ENCODE data around the gene SCD5. TPM values are rescaled to one million over a fixed set of nuclear protein-coding genes. Genes with fewer than 3 reads are reported as not detected.

The SCD5 gene
- polyA plus RNA-seq, 1 donor from 2014 or later, result not detected

DNA sequence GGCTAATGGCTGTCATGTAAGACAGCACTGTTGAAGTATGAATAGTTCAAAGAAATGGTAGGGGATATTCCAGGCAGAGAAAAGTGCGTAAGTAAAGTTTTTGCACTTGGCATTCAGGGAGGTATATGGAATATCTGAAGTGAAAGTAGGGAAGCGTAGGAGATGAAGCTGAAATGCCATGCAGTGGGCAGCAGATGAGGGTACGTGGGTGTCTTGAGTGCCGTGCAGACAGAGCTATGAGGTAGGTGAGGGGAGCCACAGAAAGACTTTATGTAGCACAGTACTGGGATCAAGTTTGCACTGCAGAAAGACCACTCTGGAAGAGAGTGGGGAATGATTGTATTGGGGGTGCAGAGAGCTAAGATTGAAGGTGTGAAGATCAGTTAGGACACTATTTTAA is 5.2 kb upstream of the SCD5 start:
- H3K27me3 Mint-ChIP-seq, result peaks cover 19% of the 10 kb centered on the region
- peaks cover 0 to 1% (median under 1%) of the 10 kb centered on the region in 3 donors for H3K9me3 Mint-ChIP-seq
- peaks cover 4 to 14% (median 9%) of the 10 kb centered on the region in 3 donors for H3K4me1 Mint-ChIP-seq
- H3K4me3 Mint-ChIP-seq, result no peak overlapping the region
- H3K27ac Mint-ChIP-seq, result no peak overlapping the region
- H3K36me3 Mint-ChIP-seq, result no peaks in the 10 kb centered on the region

DNA sequence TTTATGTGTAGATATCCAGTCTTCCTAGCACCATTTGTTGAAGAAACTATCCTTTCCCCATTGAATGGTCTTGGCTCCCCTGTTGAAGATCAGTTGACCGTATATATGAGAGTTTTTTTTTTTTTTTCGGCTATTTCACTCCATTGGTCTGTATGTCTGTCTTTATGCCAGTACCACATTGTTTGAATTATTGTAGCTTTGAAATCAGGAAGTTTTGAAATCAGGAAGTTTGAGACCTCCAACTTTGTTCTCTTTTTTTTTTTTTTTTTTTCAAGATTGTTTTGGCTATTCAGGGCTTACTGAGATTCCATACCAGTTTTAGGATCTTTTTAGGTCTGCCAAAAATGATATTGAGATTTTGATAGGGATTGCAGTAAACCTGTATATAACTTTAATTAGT is 4.3 kb upstream of the SCD5 start:
- H3K36me3 Mint-ChIP-seq, result no peaks in the 10 kb centered on the region
- peaks cover 4 to 14% (median 9%) of the 10 kb centered on the region in 3 donors for H3K4me1 Mint-ChIP-seq
- H3K9me3 Mint-ChIP-seq, result no peaks in the 10 kb centered on the region
- H3K27ac Mint-ChIP-seq, result no peak overlapping the region
- H3K4me3 Mint-ChIP-seq, result no peak overlapping the region
- peaks cover 22% of the 10 kb centered on the region for H3K27me3 Mint-ChIP-seq

DNA sequence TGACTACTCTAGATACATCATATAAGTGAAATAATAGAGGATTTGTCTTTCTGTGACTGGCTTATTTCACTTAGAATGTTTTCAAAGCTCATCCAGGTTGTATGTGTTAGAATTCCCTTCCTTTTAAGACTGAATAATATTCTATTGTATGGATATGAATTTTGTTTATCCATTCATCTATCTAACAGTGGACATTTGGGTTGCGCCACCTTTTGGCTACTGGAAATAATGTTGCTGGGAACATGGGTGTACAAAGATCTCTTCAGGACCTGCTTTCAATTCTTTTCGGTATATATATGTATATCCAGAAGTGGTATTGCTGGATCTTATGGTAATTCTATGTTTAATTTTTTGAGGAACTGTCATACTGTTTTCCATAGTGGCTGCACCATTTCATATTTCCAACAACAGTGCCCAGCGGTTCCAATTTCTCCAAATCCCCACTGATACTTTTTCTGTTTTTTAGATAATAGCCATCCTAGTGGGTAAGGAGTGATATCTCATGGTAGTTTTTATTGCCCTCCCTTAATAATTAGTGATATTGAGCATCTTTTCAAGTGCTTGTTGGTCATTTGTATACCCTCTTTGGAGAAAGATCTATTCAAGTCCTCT is 3.4 kb upstream of the SCD5 start:
- H3K27ac Mint-ChIP-seq, result no peak overlapping the region
- H3K9me3 Mint-ChIP-seq, result no peaks in the 10 kb centered on the region
- peaks cover 27% of the 10 kb centered on the region for H3K27me3 Mint-ChIP-seq
- H3K4me1 Mint-ChIP-seq, result peaks cover 9 to 14% (median 10%) of the 10 kb centered on the region in 3 donors
- H3K36me3 Mint-ChIP-seq, result no peaks in the 10 kb centered on the region
- H3K4me3 Mint-ChIP-seq, result no peak overlapping the region

DNA sequence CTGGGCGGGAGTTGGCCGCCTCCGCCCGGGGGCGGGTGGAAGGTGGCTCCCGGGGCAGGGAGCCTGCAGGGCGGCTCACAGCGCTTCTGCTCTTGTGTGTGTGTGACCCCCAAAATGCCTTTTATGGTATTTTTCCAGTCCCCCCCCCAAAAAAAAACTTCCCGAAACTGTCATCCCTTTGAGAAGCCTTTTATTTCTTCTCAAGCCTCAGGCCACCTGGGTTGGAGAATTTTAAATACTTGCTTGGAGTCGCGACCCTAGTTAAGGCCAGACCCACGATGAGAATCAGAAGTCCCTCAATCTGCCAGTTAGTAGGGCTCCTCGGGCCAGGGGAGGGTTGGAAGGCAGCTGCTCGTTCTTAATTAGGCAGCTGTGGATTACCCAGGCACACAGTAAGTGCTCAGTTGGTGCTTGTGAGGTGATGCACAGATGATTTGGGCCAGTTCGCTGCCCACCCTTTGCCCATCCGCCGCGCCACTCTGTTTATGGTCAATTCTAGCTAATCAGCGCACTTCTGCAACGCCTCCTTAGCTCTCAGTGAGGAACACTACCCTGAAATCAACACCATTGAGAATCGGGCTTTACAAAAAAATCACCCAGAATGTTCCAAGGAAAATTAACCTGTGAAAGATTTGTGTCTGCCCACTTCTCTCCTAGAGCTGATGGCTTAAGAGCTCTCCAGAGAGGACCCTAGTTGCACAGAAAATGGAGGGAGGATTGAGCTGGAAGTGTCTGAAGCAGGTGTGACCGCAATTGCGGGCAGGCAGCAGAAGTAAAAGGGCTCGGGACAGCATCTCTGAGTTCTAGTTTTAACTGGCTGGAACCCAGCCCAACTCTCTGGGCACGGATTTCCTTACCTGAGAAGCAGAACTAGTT is 648 bp upstream of the SCD5 start:
- H3K4me1 Mint-ChIP-seq, result peaks cover 9 to 19% (median 12%) of the 10 kb centered on the region in 3 donors
- H3K9me3 Mint-ChIP-seq, result no peaks in the 10 kb centered on the region
- peaks cover 34% of the 10 kb centered on the region for H3K27me3 Mint-ChIP-seq
- H3K27ac Mint-ChIP-seq, result no peak overlapping the region
- H3K4me3 Mint-ChIP-seq, result peak overlapping the region; percentile 67 to 93 (median 83)
- no peaks in the 10 kb centered on the region for H3K36me3 Mint-ChIP-seq

DNA sequence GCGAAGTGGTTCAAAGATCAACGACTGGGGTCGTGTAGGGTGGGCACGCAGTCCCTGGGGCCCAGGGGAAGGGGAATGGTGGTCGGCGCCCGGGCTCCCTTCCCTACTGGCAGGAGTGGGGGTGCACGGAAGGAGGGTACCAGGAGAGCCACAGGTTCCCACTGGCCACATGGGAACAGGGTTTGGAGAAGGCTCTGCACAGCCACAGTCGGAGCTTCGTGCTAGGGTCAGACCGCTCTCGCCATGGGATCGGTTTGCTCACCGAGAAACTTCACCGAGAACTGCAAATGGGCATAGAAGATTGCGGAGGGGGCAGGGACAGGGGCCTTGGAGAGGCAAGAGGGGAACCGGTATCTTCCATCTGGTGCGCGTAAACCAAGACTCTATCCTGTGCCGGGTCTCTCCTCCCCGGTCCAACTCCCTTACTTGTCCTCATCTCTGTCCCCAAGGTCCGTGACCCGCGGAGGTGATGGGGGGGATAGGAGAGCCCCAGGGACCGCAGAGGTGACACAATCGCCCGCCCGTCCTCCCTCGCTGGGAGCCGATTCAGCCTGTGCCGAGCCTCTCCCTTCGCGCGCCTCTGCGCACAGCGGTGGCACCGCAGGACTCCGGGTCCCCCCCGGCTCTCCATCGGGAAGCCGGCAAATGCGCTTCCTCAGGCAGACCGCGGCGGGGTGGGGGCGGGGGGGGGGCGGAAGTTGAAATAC is 1.0 kb downstream of the SCD5 start:
- Mint-ChIP-seq H3K27ac (no peak overlapping the region), H3K4me1 (peaks cover 9 to 19% (median 12%) of the 10 kb centered on the region in 3 donors), H3K9me3 (no peaks in the 10 kb centered on the region), H3K36me3 (no peaks in the 10 kb centered on the region), H3K4me3 (peak overlapping the region; percentile 51 to 86 (median 76)), H3K27me3 (peaks cover 35% of the 10 kb centered on the region)

DNA sequence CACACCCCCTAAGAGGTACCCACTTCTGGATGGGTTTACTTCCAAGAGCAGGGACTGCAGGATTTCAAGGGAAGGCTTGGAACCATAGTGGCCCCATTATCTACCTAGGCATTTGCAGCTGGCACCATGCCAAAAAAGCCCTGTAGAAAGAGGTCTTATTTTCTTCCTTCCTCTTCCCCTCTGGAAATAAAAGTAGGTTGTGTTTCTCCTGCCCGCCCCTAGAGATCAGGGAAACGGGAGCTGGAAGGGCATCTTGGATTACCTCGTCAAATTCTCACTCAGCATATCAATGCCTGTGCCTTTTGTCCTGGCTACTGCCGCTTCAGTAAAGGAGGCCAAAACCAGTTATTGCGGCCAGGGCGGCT is 1.6 kb downstream of the SCD5 start:
- no peaks in the 10 kb centered on the region for H3K36me3 Mint-ChIP-seq
- H3K27me3 Mint-ChIP-seq, result peaks cover 37% of the 10 kb centered on the region
- no peaks in the 10 kb centered on the region for H3K9me3 Mint-ChIP-seq
- H3K4me1 Mint-ChIP-seq, result peaks cover 9 to 19% (median 12%) of the 10 kb centered on the region in 3 donors
- peak overlapping the region; percentile 51 to 78 (median 72) for H3K4me3 Mint-ChIP-seq
- H3K27ac Mint-ChIP-seq, result no peak overlapping the region

DNA sequence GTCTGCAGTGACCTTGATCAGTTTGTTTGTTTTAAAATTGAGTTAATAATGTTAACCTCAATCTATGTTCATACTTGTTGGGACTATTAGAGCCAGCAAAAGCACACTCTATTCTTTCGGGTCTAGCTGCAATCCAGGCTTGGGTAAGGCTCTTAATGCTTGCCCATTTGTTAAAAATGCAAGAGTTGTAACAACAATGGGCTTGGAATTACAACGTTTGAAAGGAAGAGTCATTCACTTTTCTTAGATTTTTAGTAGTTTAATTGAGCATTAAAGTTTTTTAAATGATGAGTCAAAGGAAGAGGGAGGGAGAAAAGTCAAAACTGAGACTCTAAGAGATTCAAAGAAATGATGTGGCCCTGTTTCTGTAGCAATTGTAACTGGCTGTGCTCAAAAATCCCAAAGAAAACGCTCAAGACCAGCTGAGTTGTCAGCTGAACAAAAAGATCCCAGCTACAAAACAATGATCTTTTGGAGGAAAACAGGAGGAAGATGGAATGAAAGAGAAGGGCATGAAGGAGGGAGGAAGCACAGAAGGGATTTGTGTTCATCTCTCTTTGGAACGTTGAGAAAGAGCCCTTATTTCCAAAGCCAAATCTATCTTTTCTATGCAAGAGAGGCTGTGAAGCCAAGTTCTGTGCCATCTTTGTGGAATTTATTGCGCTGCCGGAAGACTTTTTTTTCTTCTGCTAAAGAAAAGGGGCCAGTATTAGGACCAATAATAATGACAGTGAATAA is 5.5 kb downstream of the SCD5 start:
- Mint-ChIP-seq H3K4me1 (peaks cover 0 to 8% (median 5%) of the 10 kb centered on the region in 3 donors), H3K27me3 (peaks cover 26% of the 10 kb centered on the region), H3K9me3 (no peaks in the 10 kb centered on the region), H3K4me3 (peak overlapping the region in 1 of 4 donors; percentile 23), H3K36me3 (no peaks in the 10 kb centered on the region), H3K27ac (peak overlapping the region in 1 of 3 donors; percentile 25)

DNA sequence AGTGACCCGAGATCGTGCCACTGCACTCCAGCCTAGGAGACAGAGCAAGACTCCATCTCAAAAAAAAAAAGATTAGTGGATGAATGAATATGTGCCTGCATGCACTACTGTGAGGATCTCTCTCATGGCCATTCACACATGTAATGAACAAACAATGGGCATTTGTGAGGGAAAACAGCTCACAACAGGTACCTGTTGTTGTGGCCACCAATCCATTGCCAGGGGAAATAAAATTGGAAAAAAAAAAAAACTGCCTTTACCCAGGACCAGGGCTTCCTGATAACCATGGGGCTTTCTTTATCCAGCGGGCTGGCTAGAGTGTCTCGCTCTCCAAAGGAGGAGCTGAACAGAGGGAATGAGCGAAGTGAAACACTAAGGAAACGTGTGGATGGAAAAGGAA is 7.4 kb downstream of the SCD5 start:
- H3K27ac Mint-ChIP-seq, result no peak overlapping the region

DNA sequence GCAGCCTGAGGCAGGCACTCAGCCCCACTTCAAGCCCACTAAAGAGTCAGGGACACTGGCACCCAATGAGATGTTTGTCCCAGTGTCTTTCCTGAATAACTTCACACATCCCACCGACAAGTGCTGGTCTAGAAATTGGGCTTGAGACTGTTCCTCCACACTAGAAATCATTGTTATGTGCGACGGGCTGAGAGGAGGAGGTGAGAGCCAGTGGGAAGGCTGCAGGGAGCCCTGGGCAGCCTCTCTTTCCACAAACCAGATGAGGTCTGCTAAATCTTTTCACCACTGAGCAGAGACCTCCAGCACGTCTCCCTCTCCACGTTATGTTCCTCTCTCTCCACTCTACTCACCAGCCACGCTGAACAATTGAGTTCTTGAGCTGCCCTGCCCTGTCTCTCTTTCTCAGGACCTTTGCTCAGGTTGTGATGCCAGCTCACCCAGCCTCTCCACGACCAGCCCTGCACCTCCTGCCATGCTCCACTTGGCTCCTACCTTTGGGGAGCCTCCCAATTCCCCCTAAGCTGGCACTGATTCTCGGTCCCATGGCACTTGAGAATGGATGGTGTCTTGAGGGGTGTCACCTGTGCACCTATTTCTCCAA is 8.4 kb downstream of the SCD5 start:
- Mint-ChIP-seq H3K4me1 (no peaks in the 10 kb centered on the region), H3K36me3 (no peaks in the 10 kb centered on the region), H3K27ac (peak overlapping the region in 1 of 3 donors; percentile 68), H3K27me3 (peaks cover 17% of the 10 kb centered on the region), H3K9me3 (no peaks in the 10 kb centered on the region), H3K4me3 (no peak overlapping the region)

More for the DNA sequence above, 7.4 kb downstream of the SCD5 start:
- H3K4me1 Mint-ChIP-seq, result no peaks in the 10 kb centered on the region
- no peak overlapping the region for H3K4me3 Mint-ChIP-seq
- H3K9me3 Mint-ChIP-seq, result no peaks in the 10 kb centered on the region
- H3K36me3 Mint-ChIP-seq, result no peaks in the 10 kb centered on the region
- H3K27me3 Mint-ChIP-seq, result peaks cover 20% of the 10 kb centered on the region

DNA sequence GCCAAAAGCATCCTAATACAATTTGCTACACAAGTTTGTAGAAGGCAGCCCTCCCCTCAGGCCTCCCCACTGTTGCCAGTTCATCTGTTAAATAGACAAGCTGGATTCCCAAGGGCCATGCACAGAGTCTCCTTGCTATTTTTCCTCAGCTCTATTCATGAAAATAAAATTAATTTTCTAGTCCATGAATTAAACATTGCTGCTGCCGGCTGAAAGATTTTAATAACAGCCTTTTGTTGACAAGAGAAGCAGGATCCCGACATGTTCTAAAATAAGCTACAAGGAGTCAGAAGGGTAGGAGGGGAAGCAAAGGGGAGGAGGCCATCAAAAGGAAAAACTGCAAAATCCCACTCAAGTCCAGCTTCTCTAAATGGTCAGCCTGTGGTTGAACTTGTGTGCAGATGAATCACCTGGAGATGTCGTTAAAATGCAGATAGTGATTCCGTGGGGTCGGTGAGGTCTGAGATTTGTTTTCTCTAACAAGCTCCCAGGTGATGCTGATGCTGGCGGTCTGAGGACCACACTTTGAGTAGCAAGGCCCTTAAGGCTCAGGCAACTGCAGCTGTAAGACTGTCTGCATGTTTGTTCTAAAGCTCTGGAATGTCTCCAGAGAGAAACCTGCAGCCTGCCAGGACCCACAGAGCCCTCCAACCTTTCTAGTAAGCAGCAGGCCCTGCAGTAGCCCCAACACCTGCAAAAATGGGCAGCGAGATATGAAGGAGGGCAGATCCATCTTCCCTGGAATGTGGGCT is 9.4 kb downstream of the SCD5 start:
- Mint-ChIP-seq H3K27ac (peak overlapping the region in 1 of 3 donors; percentile 68), H3K4me3 (no peak overlapping the region), H3K9me3 (no peaks in the 10 kb centered on the region), H3K4me1 (no peaks in the 10 kb centered on the region), H3K36me3 (no peaks in the 10 kb centered on the region), H3K27me3 (peaks cover 13% of the 10 kb centered on the region)

DNA sequence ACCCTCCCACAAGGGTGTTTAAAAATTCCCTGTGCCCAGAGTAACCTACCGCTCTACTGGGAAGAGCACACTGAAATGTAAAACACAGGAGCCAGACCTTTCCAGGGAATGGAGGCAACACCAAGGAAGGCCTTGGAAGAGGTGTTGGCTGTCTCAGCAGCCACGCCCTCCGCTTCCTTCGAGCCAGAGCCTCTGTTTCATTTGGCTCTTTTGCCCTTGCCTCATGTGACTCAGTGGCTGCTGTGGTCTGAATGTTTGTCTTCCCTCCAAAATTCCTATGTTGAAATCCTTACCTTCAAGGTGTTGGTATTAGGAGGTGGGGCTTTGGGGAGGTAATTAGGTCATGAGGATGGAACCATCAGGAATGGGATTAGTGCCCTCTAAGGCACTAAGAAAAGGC is 11.3 kb downstream of the SCD5 start:
- Mint-ChIP-seq H3K27me3 (peaks cover 8% of the 10 kb centered on the region), H3K27ac (no peak overlapping the region), H3K9me3 (no peaks in the 10 kb centered on the region), H3K36me3 (no peaks in the 10 kb centered on the region), H3K4me3 (no peak overlapping the region), H3K4me1 (no peaks in the 10 kb centered on the region)

DNA sequence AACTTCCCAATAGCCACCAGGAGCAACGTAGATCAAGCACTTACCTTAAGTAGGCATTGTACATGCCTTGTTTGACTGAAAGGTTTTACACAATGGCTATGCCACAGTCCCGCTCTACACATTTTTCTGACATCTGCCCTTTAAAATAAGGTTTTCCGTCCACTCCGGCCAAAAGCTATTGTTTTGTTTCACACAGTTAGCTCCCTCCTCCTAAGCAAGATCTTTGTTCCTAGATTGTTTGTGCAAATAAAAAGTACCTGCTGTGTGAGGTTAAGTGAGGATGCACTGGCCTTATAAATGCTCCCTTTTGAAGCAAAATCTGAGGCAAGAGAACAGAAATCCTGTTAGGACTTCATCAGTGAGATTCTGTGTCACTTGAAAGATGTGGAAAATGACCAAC is 11.8 kb downstream of the SCD5 start:
- Mint-ChIP-seq H3K9me3 (no peaks in the 10 kb centered on the region), H3K36me3 (no peaks in the 10 kb centered on the region)

DNA sequence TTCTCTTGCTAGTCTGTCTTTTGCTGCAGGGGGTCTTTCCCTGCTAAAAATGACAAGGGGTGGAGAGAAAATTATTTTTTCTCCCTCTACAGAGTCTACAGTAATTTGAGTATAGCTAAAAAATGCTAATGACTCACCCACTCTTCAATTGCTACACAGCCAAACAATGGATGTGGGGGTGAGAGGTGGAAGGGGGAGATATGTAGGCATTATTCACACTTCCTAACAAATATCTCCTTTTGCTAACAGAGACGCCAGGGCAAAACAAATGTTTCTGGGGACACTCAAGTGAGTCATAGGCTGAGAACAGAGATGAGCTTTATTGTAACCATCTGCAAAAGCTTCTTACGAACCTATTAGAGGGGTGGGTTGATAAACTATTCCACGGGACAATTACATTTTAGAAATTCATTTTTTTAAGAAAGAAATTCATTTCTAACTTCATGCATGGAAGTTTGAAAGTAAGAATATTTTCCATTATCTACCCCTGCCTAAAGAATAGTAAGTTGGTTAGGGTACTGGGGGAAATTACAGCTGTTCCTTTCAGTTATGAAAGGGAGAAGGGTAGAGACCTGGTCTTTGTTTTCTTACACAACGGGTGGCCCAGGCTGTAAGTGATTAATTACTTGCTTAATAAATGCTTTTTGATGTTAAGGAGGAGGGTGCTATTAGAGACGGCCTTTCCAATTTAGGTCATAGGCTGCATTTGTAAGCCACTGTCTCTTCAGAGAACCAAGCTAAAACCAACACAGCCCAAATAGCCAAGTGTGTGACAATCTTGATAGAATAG is 12.8 kb downstream of the SCD5 start:
- no peaks in the 10 kb centered on the region for H3K9me3 Mint-ChIP-seq
- no peak overlapping the region for H3K27ac Mint-ChIP-seq
- H3K27me3 Mint-ChIP-seq, result peaks cover 8% of the 10 kb centered on the region
- H3K4me1 Mint-ChIP-seq, result no peaks in the 10 kb centered on the region
- H3K4me3 Mint-ChIP-seq, result no peak overlapping the region
- H3K36me3 Mint-ChIP-seq, result no peaks in the 10 kb centered on the region

More for the DNA sequence above, 11.8 kb downstream of the SCD5 start:
- Mint-ChIP-seq H3K27me3 (peaks cover 8% of the 10 kb centered on the region), H3K27ac (no peak overlapping the region), H3K4me3 (no peak overlapping the region), H3K4me1 (no peaks in the 10 kb centered on the region)

Measured in IgD-negative memory B cell (primary cell).